NCI-H2171 treated with DMSO at 0.1 percent for 48 hours (cell line): ENCODE results near the gene CRYGA.
"Not testable (repeated sequence)": the region's sequence is repeated elsewhere in the genome, so short reads cannot be mapped to it uniquely, and the experiment has no call there.

ENCODE experiments used
- DNase-seq: peaks from one replicate; lab custom pipeline; 2025; lab: John Stamatoyannopoulos, UW

The CRYGA gene

GRCh38 chr2:208125251-208125650 lies 38.1 kb downstream of the CRYGA start:
- DNase-seq, result no peak

GRCh38 chr2:208124013-208124715 lies 39.2 kb downstream of the CRYGA start, which contains the start of gene CRYGD:
Gene CRYGD, minus strand, starts transcription at chr2:208124524. Its CDS starts 51 bp downstream, at chr2:208124473.
- not testable (repeated sequence) for DNase-seq

- DNase-seq, result no peak
Observed at GRCh38 chr2:208122248-208122647, 41.1 kb downstream of the CRYGA start.

GRCh38 chr2:208118918-208119317 lies 44.5 kb downstream of the CRYGA start:
- DNase-seq, result no peak

- not testable (repeated sequence) for DNase-seq
Observed at GRCh38 chr2:208117390-208117789, 46.0 kb downstream of the CRYGA start.

- DNase-seq, result peak; percentile 86
Observed at GRCh38 chr2:208112969-208113368, 50.4 kb downstream of the CRYGA start.

GRCh38 chr2:208112273-208112745 lies 51.1 kb downstream of the CRYGA start:
- not testable (repeated sequence) for DNase-seq
